ENCODE measurements around the gene DLST.
"Not testable (repeated sequence)": the region's sequence is repeated elsewhere in the genome, so short reads cannot be mapped to it uniquely, and the experiment has no call there.

Gene DLST

DNA sequence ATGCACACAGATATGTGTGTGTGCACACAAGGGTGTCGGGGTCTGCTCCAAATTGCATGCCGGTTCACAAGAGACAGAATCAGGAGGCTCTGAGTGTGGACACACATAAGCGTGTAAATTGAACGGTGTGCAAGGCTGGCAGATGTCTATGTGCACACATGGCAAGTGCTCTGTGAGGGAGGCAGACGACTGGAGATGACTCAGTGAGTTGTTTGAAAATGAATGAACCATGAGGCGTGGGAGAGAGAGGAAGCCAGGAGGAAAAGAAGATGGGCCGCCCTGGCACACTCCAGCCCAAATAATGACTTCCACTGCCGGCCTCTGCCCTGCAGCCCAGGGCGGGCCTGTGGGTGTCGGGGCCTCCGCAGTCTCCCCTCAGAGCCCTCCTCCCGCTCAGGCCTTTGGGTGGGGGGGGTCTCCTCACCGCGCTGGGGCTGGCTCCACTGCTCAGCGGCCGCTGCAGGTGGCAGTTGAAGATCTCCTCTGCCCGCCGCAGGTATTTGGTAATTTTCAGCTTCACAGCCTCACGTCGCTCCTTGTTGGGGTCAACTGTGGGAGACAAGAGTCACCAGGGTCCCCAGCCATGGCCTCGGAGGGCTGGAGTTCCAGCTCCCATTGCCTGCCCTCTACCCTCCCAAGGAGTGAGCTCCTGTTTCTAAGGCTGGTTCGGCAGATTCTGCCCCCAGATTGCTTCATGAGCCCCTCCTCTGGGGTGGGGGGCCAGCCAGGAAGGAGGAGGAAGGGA, 37.9 kb downstream of the DLST start:
- DNase-seq, result no peak

DNA sequence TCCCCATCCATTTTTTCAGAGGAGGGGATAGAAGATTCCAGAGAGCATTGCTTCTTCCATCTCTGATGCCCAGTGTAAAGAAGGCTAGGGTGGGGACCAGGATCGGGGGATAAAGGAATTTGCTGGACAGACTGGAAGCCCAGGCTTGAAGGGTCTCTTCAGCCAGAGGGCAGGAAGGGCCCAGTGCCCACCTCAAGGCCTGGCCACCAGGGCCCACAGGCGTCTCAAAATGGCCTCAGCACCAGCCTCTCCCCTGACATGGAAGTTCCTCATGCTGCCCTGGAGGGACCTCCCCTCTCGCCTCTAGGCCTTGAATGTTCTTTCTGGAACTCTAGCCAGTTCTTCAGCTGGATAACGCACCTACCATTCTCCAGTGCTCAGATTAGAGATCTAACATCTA, 38.6 kb downstream of the DLST start:
- DNase-seq, result no peak

DNA sequence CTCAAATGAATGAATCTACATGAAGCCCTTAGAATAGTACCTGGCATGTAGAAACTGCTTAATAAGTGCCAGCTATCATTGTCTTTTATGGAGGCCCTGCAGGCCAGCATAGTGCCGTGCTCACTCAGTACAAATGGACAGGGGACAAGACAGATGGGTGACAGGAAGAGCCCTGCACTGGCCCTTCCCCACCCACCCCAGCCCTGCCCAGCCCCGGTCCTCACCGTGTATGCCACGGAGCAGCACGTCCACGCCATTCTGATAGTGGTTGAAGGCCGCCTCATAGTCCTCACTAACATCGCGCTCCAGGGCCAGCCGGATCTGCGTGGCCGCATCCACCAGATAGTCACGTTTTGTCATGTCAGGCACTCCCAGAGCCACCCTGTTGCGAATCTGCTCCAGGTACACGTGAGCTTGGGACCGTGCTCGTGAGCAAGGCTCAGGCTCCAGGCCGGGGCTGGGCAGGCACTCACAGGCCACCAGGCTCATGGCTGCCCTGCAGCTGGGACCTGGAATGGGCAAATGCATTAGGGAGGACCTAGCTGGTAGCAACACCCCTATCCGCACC, 39.4 kb downstream of the DLST start:
- DNase-seq, result no peak

DNA sequence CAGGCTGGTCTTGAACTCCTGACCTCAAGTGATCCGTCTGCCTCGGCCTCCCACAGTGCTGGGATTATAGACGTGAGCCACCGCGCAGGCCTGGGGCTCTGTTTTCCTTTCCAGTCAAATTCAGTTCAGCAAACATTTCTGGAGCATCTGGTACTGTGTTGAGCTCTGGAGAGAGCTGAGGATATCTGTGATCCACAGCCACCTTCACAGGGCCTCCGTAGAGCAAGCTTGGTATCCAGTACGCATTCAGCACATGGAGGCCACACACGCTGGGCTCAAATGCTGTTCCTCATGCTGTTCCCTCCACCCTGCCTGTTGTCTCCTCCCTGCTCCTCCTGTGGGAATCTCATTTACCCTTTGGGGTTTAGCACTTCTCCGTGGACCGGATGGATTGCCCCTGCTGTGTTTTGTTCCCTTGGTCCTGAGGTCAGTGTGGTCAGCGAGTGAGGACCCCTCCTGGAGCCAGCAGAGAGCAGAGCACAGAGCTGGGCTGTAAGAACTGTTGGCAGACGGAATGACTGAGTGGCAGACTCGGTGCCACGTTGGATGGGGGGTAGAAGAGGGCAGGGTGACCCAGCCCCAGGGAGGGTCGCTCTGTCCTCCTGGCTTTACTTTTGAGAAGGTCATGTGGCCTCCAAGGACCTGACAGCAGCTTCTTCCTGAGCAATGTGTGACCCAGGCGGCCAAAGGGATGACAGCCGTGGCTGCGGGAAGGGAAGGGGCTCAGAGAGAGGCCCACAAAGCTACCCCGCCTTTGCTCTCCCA, 40.5 kb downstream of the DLST start:
- DNase-seq, result no peak

DNA sequence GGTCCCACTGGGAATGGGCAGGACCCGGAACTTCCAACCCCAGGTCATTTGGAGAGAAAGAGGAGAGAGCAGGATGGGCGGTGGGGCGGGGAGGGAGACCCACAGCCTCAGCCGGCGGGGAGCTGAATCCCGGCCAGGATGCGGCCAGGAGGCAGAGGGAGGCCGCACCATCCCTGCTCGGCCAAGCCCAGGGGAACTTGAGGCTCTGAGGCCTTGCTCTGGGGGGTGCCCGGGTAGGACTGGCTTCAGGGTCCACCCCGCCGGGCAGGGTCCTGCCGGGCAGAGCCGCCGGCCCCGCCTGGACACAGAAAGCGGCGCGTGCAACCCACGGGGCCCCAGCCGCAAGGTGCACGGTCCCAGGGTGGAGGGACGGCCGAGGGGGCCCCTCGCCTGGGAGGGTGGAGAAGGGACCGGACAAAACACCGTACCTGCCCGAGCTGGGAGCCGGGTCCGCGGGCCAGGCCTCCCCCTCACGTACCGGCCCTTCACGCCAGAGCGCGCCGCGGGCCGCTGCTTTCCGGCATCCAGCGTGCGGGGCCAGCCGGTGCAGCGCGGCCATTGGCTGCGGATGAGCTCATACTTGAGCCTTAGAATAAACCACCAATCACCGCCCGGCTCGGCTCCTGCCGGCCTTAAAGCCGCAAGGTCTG, 41.2 kb downstream of the DLST start, which contains the start of gene RPS6KL1:
TSS of gene RPS6KL1 (minus strand) at position 509 of the 650 bp plus-strand sequence. CDS start 1,719 bp downstream, outside the sequence.
- peak; percentile 86 for DNase-seq

DNA sequence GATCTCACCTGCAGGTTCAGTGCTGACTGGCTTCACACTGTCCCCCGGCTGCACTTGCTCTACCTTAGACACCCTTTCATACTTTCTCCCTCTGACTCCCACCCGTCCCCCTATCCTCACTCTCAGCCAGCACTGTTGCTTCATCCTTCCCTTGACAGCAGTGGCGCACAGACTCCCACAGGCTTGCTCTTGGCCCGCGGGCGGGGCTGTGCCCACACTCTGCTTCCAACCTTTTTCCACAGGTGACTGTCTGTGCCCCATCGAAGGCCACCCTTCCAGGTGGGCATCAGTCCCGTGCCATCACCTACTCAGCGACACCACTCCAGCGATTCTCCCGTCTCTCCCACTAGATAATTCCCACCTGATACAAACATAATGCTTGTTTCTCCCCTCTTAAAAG, 42.3 kb downstream of the DLST start:
- no peak for DNase-seq

DNA sequence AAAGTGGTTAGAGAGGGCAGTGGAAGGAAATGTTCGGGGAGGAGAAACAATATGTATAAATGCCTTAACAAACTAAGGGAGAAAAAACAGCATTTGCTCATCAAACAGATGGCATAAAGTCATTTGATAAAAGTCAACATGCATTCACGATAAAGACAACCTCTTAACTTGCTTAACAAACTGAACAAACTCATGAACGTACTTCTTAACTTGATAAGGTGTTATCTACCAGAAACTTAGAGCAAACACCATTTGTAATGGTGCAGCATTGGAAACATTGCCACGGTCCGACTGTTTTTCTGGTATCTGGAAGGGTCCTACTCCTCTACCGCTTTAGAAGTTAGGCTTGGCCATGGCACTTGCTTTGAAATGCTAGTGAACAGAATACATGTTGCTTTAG, 45.5 kb downstream of the DLST start:
- DNase-seq, result no peak

DNA sequence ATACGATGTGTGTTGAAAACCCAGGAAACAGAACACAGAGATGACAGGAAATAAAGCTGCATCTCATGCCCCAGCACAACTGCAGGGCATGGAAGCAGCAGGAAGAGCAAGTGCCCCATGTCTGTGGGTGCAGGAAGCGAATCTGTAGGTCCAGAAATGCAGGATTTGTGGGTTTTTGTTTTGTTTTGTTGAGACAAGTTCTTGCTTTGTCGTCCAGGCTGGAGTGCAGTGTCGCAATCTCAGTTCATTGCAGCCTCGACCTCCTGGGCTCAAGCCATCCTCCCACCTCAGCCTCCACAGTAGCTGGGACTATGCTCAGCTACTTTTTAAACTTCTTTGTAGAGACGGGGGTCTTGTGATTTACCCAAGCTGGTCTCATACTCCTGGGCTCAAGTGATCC, 47.5 kb downstream of the DLST start:
- DNase-seq, result no peak

DNA sequence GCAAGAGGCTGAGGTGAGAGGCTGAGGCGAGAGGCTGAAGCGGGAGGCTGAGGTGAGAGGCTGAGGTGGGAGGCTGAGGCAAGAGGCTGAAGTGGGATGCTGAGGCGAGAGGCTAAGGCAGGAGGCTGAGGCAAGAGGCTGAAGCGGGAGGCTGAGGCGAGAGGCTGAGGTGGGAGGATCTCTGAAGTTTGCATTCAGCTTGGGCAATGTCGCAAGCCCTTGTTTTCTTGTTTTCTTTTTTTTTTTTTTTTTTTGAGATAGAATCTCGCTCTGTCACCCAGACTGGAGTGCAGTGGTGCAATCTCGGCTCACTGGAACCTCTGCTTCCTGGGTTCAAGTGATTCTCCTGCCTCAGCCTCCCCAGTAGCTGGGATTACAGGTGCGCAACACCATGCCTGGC, 50.0 kb downstream of the DLST start:
- DNase-seq, result not testable (repeated sequence)

DNA sequence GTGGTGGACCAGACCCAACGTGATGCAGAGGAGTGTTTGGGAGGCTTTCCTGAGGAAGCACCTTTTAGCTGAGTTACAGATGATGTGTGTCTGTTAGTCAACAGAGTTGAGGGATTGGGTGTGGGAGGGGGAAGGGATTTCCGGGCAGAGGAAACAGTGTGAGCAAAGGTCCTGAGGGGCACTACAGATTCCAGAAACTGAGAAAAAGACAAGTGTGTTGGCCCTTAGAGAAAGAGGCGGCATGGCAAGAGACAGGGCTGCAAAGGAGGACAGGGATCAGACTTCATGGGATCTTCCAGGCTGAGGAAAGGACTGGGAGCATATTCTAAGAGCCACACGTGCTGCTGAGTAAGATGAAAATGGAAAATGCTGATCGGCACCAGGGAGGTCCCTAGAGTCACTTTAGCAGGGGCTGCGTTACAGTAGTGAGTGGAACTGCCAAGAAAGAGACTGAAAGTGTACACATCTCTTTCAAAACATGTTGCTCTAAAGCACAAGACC, 50.7 kb downstream of the DLST start:
- peak; percentile 84 for DNase-seq

DNA sequence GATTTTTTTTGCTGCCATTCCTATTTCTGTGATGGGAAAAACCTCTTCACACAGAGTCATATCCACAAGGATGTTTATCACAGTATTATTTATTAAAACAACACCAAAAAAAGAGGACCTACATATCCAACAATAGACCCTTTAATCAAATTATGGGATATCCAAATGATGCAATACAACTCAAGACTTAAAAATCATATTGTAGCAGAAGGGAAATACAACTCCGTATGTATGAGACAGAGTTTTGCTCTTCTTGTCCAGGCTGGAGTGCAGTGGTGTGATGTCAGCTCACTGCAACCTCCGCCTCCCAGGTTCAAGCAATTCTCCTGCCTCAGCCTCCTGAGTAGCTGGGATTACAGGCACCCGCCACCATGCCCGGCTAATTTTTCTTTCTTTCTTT, 51.2 kb downstream of the DLST start:
- DNase-seq, result not testable (repeated sequence)

DNA sequence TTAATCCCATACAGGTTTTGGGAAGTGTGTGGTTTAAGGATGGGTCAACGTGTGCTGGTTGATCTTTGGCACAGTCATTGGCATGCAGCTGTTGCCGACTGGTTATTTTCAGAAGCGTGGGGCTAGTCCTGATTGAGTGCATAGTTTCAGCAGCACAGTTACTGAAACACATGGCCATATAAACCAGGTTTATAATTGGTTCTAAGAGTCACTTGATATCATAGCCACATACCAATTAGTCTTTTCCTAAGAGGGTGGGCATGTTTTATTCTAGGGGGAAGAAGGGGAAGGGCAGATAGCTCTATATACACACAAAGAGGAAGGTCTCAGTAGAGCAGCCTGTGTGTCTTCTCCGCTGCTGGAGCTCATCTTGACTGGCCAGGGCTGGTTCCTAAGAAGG, 52.3 kb downstream of the DLST start:
- no peak for DNase-seq

DNA sequence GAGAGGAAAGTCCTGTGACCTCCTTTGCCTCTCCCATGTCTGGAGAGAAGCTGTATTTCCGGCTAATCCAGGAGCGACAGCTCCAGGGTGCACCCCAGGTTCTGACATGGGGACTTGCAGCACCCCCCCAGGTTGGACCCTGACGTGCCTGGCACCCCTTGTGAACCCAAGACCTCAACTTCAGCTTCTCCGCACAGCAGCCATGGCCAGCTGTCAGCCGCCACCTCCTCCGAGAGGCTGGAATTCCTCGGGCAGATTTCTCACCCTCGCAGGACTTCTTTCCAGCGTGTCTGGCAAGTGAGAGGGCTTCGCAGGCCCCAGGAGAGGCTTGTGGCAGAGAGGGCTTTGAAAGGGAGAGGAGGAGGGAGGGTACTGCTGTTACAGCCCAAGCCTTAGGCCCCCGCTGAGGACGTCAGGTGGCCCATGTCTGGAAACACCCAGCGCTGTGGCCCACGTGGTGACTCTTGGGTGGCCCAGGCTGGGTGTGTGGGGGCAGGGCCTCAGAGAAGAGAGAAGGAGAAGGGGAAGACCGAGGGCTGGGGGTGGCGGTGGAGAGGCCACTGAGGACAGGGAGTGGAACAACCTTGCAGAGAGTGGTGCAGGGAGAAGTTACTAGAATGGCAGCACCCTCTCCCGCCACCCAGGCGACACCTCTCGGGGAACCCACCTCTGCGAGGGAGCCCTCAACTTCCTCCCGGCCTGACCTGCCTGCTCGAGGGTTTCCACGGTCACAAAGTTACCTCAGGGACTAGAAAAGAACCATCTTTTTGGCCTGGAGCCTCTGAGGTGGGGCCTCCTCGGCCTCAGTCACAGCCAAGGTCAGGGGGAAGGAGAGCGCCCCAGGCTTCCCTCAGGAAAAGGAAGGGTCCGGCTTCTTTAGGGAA, 53.0 kb downstream of the DLST start:
- DNase-seq, result peak; percentile 64

DNA sequence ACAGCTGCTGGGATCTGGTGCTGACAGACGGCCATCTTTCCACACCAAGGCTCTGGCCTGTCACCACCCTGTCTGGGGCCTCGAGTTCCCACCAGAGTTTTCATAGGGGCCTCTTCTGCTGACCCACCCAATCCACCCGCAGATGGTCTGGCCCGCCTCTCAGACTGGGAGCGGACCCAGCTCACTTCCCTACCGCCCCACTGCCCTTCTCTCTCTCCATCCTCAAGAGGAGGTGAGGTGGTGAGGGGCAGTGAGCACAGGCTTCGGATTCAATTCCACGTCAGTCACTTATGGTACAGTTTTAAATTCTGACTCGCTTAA, 53.6 kb downstream of the DLST start:
- DNase-seq, result peak; percentile 50

DNA sequence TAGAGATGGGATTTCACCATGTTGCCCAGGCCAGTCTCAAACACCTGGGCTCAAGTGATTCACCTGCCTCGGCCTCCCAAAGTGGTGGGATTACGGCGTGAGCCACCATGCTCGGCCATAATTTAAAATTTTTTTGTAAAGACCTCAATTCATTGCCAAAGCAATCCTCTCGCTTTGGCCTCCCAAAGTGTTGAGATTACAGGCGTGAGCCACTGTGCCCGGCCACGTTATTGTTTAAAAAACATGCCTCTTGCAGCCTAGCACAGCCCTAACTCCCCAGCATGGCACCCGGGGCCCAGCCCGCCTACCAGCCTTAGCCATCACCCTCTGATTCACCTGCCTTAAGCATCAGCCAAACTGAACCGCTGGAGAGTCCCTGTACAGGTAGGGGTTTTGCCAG, 54.4 kb downstream of the DLST start:
- no peak for DNase-seq

DNA sequence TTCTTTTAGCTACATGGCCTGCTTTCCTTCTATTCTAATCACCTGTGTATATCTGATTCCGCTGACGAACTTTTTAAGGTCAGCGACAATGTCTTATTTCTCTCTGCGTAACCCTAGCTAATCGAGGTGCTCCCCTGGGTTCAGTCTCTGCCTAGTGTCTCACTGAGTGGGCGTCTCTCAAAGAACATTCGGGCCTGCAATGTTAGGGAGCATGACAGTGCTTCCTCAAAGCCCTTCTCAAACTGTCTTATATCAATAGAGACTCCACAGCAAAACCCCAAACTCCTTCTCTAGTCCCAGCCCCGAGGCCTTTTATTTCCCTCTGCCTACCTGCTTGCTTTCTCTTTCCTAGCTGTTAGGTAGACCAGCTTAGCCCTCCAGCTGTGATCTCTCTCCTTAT, 55.0 kb downstream of the DLST start:
- no peak for DNase-seq

DNA sequence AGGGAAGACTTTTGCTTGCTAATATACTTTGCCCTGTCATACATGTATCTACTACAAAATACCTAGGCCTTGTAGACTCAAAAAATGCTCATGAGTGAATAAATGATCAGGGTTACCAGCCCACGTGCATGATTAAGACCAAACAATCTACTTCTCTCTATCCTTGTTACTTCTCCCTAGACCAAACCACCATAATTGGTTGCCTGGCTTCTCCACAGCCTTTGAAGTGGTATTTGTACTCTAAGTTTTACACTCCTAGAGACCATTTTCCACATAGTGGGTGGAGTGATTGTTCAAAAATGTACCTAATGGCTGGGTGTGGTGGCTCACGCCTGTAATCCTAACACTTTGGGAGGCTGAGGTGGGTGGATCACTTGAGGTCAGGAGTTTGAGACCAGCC, 55.5 kb downstream of the DLST start:
- no peak for DNase-seq

DNA sequence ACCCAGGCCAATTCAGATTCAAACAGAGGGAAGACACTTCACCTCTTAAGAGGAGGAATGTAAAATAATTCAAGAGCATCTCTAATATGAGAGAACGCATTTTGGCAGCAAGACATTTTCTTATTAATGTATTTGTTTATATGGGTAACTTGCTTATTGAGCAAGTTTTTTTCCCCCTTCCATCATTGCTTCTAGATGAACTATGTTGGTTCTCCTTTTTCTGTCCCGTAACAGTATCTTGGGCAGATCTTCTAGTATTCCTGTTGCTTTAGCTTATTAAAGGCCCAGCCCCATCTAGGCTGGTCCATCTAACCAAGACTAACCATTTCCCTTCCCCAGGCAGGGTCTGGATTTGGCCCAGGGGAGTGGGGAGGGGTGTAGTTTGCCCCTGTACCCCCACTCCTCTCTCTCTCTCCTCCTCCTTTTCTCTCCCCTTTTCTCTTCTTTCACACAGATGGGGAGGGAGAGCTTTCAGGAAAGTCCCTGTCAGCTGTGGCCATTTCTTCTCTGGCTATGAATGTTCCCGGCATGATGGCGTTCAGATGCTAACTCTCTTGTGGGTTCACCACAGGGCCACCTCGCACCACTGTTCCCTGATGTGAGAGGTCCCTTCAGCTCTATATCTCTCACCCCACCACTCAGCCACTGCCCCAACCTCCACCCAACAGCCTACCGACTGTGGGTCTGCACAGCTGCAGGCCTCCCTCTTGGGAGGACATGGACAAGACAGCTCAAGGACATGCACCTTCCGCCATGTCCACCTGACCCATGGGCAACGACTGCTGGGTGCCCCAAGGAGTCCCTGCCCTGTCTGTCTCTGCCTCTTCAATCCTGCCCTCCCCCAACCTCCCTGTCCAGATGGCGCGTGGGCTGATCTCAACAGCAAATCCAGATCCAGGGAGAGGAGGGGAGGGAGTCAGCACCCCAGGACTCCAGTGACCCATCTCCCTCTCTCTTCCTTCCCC, 57.1 kb downstream of the DLST start:
- DNase-seq, result no peak

DNA sequence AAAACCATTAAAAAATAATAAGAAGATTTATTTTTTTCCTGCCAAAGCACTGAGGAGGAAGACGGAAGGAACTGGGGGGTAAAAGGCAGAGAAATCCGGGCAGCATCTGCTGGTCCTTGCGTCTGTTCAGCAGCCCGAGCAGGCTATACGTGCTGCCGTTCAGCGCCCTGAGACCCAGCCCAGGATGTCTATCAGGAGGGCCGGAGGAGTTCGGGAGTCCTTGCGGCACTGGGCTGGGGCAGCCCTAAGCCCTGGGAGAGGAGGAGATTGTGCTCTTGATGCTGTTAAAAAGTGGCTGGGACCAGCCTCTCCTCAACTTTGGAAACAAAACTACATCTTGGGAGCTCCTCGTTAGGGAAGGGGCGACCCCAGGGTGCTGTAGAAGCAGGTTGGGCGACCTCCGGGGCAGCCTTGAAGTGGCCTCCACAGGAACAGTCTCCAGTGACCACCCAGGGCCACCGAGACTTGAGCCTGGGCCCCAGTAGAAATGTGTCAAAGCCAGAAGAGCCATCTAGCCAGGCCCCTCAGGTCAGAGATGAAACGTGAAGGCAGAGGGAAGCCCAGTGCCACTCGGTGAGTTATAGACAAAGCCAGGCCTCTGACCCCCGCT, 59.3 kb downstream of the DLST start:
- no peak for DNase-seq

DNA sequence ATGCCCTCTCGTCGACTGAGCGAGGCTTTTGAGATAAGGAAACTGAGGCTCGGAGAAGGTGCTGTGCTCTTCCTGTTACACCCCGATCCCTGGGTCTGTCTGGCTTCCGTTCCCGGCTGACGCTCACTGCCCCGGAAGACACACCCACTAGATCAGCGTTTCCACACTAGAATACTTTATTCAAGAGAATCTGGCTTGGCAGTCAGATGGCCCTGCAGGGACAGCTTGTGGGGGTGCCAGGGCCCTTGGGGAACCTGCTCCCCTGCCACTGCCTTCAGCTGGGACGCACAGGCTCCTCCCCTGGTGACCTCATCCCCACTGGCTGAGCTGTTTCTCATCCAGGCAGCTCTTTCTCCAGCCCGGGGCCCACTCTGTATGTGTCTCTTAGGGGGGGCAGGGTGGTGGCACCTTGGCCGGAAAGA, 60.0 kb downstream of the DLST start:
- DNase-seq, result peak; percentile 63

DNA sequence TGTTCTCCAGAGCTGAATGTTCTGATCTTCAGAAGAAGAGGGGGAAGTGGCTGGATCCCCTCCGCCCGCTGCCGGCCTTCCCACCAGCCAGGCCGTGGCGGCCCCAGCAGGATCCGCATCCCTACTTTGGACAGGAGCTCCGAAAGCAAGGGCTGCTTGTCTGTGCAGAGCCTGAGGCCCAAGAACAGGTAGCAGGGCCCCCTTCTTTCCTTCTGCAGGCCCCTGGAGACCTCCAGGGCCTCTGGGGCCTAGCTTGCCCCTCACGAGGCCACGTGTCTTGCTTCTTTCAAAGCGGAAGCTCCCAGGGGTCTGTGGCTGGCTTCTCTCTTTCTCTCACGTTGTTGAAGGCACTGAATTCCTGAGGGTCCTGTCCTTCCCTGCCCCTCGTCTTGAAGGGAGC, 60.5 kb downstream of the DLST start:
- DNase-seq, result no peak
